GM12864 (cell line): ENCODE measurements around the gene ETV6.
A peak's percentile ranks its signal among the peaks of the same experiment; 100 is the strongest.

ENCODE experiments used
- DNase-seq: peaks from one replicate; pipeline ENCODE4 v3.0.0-alpha.2; 2011; ENCODE audit warnings: low read depth
- H3K4me3 ChIP-seq: 2 replicates; pipeline ENCODE4 v1.5.1; 2011; ENCODE audit warnings: mild to moderate bottlenecking, low read depth, low read length, control low read depth
- CTCF ChIP-seq: IDR thresholded peaks from 2 replicates; pipeline ENCODE4 v1.5.1; 2011; ENCODE audit warnings: low read depth, mild to moderate bottlenecking, moderate library complexity, low read length, control low read depth, inconsistent platforms; ENCODE audit errors: missing control alignments

The ETV6 gene

GRCh38 chr12:11717519-11717961 is 68.1 kb downstream of the ETV6 start:
- no peak for TF ChIP-seq CTCF
- no peak overlapping the region for H3K4me3 ChIP-seq
- no peak for DNase-seq

- no peak overlapping the region for H3K4me3 ChIP-seq
- no peak for TF ChIP-seq CTCF
- no peak for DNase-seq
Measured at GRCh38 chr12:11718105-11718504, 68.6 kb downstream of the ETV6 start.

GRCh38 chr12:11718768-11719253 is 69.3 kb downstream of the ETV6 start:
- TF ChIP-seq CTCF: no peak
- DNase-seq: no peak
- H3K4me3 ChIP-seq: no peak overlapping the region

- no peak for DNase-seq
- no peak for TF ChIP-seq CTCF
- H3K4me3 ChIP-seq: no peak overlapping the region
Measured at GRCh38 chr12:11719678-11720099, 70.2 kb downstream of the ETV6 start.

GRCh38 chr12:11722071-11722470 is 72.6 kb downstream of the ETV6 start:
- DNase-seq: no peak
- H3K4me3 ChIP-seq: no peak overlapping the region
- TF ChIP-seq CTCF: peak; percentile 1

GRCh38 chr12:11722578-11723138 is 73.2 kb downstream of the ETV6 start:
- H3K4me3 ChIP-seq: no peak overlapping the region
- peak; percentile 1 for TF ChIP-seq CTCF
- no peak for DNase-seq

GRCh38 chr12:11723993-11724392 is 74.5 kb downstream of the ETV6 start:
- no peak for TF ChIP-seq CTCF
- no peak overlapping the region for H3K4me3 ChIP-seq
- DNase-seq: no peak
